ENCODE results near the gene CHML. TPM values are rescaled to one million over a fixed set of nuclear protein-coding genes. Genes with fewer than 3 reads are reported as not detected.

Gene CHML
- total RNA-seq, 1 donor from 2014 or later: 35.2 TPM

GRCh38 chr1:241658081-241658793 is 18.1 kb upstream of the CHML start:
- DNase-seq: no peak
- TF ChIP-seq CTCF (IDR thresholded peaks at IDR 0.05): no peak
- ATAC-seq (ENCODE audit: low read depth): no peak
- CTCF ChIA-PET: no interaction called here
- no peak overlapping the region for H3K27ac Mint-ChIP-seq
- no peak overlapping the region for H3K4me3 Mint-ChIP-seq
- no peaks in the 10 kb centered on the region for H3K4me1 Mint-ChIP-seq
- POLR2A ChIA-PET: no interaction called here
- no peaks in the 10 kb centered on the region for H3K36me3 Mint-ChIP-seq (ENCODE audit: low read depth)
- peaks cover 8% of the 10 kb centered on the region for H3K27me3 Mint-ChIP-seq
- no peaks in the 10 kb centered on the region for H3K9me3 Mint-ChIP-seq
- intact Hi-C loops (cut with micrococcal nuclease): no loop called here

GRCh38 chr1:241654641-241655040 is 14.5 kb upstream of the CHML start:
- H3K27ac Mint-ChIP-seq: no peak overlapping the region
- H3K36me3 Mint-ChIP-seq (ENCODE audit: low read depth): no peaks in the 10 kb centered on the region
- H3K27me3 Mint-ChIP-seq: peaks cover 8% of the 10 kb centered on the region
- intact Hi-C loops (cut with micrococcal nuclease): no loop called here
- no peaks in the 10 kb centered on the region for H3K4me1 Mint-ChIP-seq
- ATAC-seq (ENCODE audit: low read depth) (no peak), DNase-seq (no peak)
- ChIA-PET CTCF (interaction anchor here (1.1 kb wide), 1 partner anchor 344 kb away, joined by 3 read pairs; no protein-coding TSS in a partner anchor), POLR2A (no interaction called here)
- no peaks in the 10 kb centered on the region for H3K9me3 Mint-ChIP-seq
- H3K4me3 Mint-ChIP-seq: no peak overlapping the region
- no peak for TF ChIP-seq CTCF (IDR thresholded peaks at IDR 0.05)

- no peak overlapping the region for H3K4me3 Mint-ChIP-seq
- no peaks in the 10 kb centered on the region for H3K36me3 Mint-ChIP-seq (ENCODE audit: low read depth)
These were observed 13.8 kb upstream of the CHML start for GRCh38 chr1:241654019-241654418.

GRCh38 chr1:241652012-241652411 is 11.8 kb upstream of the CHML start, which contains the start of gene WDR64:
Gene WDR64, plus strand, starts transcription at chr1:241652281. Its CDS starts 204 bp downstream, at chr1:241652485.
- Mint-ChIP-seq H3K27me3 (peaks cover 4% of the 10 kb centered on the region), H3K36me3 (ENCODE audit: low read depth) (no peaks in the 10 kb centered on the region), H3K9me3 (no peaks in the 10 kb centered on the region), H3K4me3 (no peak within 1 kb of the TSS), H3K4me1 (no peaks in the 10 kb centered on the region), H3K27ac (no peak within 1 kb of the TSS)
- ATAC-seq (ENCODE audit: low read depth): no peak
- intact Hi-C loops (cut with micrococcal nuclease): no loop called here
- TF ChIP-seq CTCF (IDR thresholded peaks at IDR 0.05): no peak
- no peak for DNase-seq
- POLR2A ChIA-PET: no interaction called here
- CTCF ChIA-PET: interaction anchor here (1.0 kb wide), 1 partner anchor 8 kb away, joined by 3 read pairs; no protein-coding TSS in a partner anchor

More at GRCh38 chr1:241654019-241654418, 13.8 kb upstream of the CHML start:
- no peak overlapping the region for H3K27ac Mint-ChIP-seq
- H3K9me3 Mint-ChIP-seq: no peaks in the 10 kb centered on the region
- no peaks in the 10 kb centered on the region for H3K4me1 Mint-ChIP-seq
- H3K27me3 Mint-ChIP-seq: peaks cover 7% of the 10 kb centered on the region
- intact Hi-C loops (cut with micrococcal nuclease): no loop called here
- POLR2A ChIA-PET: no interaction called here
- DNase-seq (no peak), ATAC-seq (ENCODE audit: low read depth) (no peak)
- CTCF ChIA-PET: interaction anchor here (1.1 kb wide), 1 partner anchor 344 kb away, joined by 3 read pairs; no protein-coding TSS in a partner anchor
- no peak for TF ChIP-seq CTCF (IDR thresholded peaks at IDR 0.05)

GRCh38 chr1:241648159-241648558 is 8.0 kb upstream of the CHML start:
- intact Hi-C loops (cut with micrococcal nuclease): no loop called here
- ChIA-PET CTCF (no interaction called here), POLR2A (no interaction called here)
- Mint-ChIP-seq H3K27ac (no peak overlapping the region), H3K4me1 (peaks cover 3% of the 10 kb centered on the region), H3K27me3 (no peaks in the 10 kb centered on the region), H3K4me3 (no peak overlapping the region), H3K9me3 (peaks cover 3% of the 10 kb centered on the region), H3K36me3 (ENCODE audit: low read depth) (no peaks in the 10 kb centered on the region)
- ATAC-seq (ENCODE audit: low read depth) (no peak), DNase-seq (no peak)
- TF ChIP-seq CTCF (IDR thresholded peaks at IDR 0.05): no peak

All from activated B cell treated with CpG ODN at 0.5 μM for 24 hours (primary cell).